ENCODE results near the gene MBD4. TPM values are rescaled to one million over a fixed set of nuclear protein-coding genes. Genes with fewer than 3 reads are reported as not detected.

Gene MBD4
- total RNA-seq, 1 experiment from 2014 or later = 15.7 TPM

DNA sequence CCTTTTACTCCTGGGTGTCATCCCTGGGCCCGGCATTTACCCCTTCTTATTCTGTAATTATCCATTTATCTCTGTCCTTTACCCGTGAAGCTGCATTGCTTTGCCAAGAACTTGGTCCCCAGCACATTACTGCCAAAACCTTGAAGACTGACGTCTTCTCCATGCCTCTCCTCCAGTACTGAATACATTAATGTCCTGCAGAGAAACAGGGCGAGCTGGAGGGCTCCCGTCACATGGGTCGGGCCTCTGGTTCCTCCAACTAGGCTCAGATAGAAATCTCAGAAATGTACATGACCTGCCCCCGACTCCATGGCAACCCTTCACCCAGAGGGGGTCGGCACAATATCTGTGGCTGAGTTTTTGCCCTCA lies 11.8 kb downstream of the MBD4 start:
- ATAC-seq (no peak), DNase-seq (ENCODE audit: low read depth, low spot score) (no peak)
- Histone ChIP-seq H3K79me2 (ENCODE audit: insufficient read depth, low read length) (no peaks in the 10 kb centered on the region), H2AFZ (ENCODE audit: low read depth, low read length, poor library complexity, severe bottlenecking) (no peak overlapping the region), H3K4me2 (ENCODE audit: low read length) (no peak overlapping the region), H4K20me1 (ENCODE audit: insufficient read depth) (no peaks in the 10 kb centered on the region), H3K4me1 (ENCODE audit: control insufficient read depth in 1 of 2, insufficient read depth in 2 of 2, low read length in 2 of 2) (peaks cover 0 to 17% of the 10 kb centered on the region in 2 experiments; a peak in 2 of 4 replicates), H3K9ac (ENCODE audit: low read length) (no peak overlapping the region), H3K9me2 (ENCODE audit: insufficient read depth) (no peaks in the 10 kb centered on the region), H3K27me3 (ENCODE audit: insufficient read depth, low read length) (no peaks in the 10 kb centered on the region), H3K9me3 (ENCODE audit: control insufficient read depth in 1 of 2, insufficient read depth in 1 of 2, low read depth in 1 of 2, low read length in 2 of 2) (no peaks in the 10 kb centered on the region), H3K36me3 (ENCODE audit: control insufficient read depth in 1 of 2, insufficient read depth in 2 of 2, low read length in 2 of 2) (peaks cover 17 to 27% of the 10 kb centered on the region in 2 experiments; a peak in 3 of 4 replicates), H3K27ac (ENCODE audit: low read depth, low read length) (no peak overlapping the region), H3K4me3 (replicated peaks in 1 of 2; ENCODE audit: low read depth in 1 of 2, low read length in 2 of 2) (no peak overlapping the region)
- TF ChIP-seq EZH2 (IDR thresholded peaks at IDR 0.05) (no peak), POLR2A (IDR thresholded peaks at IDR 0.05; ENCODE audit: borderline replicate concordance, extremely low read depth, insufficient read depth, insufficient read length) (no peak), ZNF274 (IDR thresholded peaks at IDR 0.05; ENCODE audit: low read depth, low read length) (no peak), POLR2AphosphoS5 (IDR thresholded peaks at IDR 0.05; ENCODE audit: low read depth, low read length) (no peak), SRF (IDR thresholded peaks at IDR 0.05; ENCODE audit: low read depth) (no peak), ELF1 (IDR thresholded peaks at IDR 0.05; ENCODE audit: borderline replicate concordance, low read depth) (no peak), CBX3 (IDR thresholded peaks at IDR 0.05; ENCODE audit: low read depth) (no peak)
- TF ChIP-seq, protein P1, sequence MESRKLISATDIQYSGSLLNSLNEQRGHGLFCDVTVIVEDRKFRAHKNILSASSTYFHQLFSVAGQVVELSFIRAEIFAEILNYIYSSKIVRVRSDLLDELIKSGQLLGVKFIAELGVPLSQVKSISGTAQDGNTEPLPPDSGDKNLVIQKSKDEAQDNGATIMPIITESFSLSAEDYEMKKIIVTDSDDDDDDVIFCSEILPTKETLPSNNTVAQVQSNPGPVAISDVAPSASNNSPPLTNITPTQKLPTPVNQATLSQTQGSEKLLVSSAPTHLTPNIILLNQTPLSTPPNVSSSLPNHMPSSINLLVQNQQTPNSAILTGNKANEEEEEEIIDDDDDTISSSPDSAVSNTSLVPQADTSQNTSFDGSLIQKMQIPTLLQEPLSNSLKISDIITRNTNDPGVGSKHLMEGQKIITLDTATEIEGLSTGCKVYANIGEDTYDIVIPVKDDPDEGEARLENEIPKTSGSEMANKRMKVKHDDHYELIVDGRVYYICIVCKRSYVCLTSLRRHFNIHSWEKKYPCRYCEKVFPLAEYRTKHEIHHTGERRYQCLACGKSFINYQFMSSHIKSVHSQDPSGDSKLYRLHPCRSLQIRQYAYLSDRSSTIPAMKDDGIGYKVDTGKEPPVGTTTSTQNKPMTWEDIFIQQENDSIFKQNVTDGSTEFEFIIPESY (IDR thresholded peaks at IDR 0.05; ENCODE audit: extremely low read depth, insufficient replicate concordance, low read length) = no peak
- TF ChIP-seq, protein P2, sequence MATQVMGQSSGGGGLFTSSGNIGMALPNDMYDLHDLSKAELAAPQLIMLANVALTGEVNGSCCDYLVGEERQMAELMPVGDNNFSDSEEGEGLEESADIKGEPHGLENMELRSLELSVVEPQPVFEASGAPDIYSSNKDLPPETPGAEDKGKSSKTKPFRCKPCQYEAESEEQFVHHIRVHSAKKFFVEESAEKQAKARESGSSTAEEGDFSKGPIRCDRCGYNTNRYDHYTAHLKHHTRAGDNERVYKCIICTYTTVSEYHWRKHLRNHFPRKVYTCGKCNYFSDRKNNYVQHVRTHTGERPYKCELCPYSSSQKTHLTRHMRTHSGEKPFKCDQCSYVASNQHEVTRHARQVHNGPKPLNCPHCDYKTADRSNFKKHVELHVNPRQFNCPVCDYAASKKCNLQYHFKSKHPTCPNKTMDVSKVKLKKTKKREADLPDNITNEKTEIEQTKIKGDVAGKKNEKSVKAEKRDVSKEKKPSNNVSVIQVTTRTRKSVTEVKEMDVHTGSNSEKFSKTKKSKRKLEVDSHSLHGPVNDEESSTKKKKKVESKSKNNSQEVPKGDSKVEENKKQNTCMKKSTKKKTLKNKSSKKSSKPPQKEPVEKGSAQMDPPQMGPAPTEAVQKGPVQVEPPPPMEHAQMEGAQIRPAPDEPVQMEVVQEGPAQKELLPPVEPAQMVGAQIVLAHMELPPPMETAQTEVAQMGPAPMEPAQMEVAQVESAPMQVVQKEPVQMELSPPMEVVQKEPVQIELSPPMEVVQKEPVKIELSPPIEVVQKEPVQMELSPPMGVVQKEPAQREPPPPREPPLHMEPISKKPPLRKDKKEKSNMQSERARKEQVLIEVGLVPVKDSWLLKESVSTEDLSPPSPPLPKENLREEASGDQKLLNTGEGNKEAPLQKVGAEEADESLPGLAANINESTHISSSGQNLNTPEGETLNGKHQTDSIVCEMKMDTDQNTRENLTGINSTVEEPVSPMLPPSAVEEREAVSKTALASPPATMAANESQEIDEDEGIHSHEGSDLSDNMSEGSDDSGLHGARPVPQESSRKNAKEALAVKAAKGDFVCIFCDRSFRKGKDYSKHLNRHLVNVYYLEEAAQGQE (IDR thresholded peaks at IDR 0.05; ENCODE audit: low read depth) = no peak
- RAD21 ChIA-PET (ENCODE audit: low non-redundant PET in 1 of 2, low total read pairs in 2 of 2, uncharacterized antibody in 2 of 2, unreplicated experiment in 2 of 2) = no interaction called here
- BruUV-seq (replicated peaks) = no TSS peak
- intact Hi-C loops (cut with micrococcal nuclease) = no loop called here
- POLR2A ChIA-PET = no interaction called here
- CTCF ChIA-PET = no interaction called here

Measured in HCT116 (cell line).